Esophagus squamous epithelium (tissue), 5 donors: ENCODE measurements around the gene PRKX. TPM values are rescaled to one million over a fixed set of nuclear protein-coding genes. Genes with fewer than 3 reads are reported as not detected.
A peak's percentile ranks its signal among the peaks of the same experiment; 100 is the strongest.
"Not testable (repeated sequence)": the region's sequence is repeated elsewhere in the genome, so short reads cannot be mapped to it uniquely, and the experiment has no call there.

Experiments used
- DNase-seq: peaks from one replicate; lab custom pipeline; 2025; lab: John Stamatoyannopoulos, UW
- H3K27ac ChIP-seq, 4 donors: fragments of 200-600 bp; sonication (generic); one replicate each; pipeline ENCODE4 v1.5.1; 2016 to 2019; ENCODE audit warnings: mild to moderate bottlenecking in 1 of 4
- H3K27me3 ChIP-seq, 4 donors: fragments of 200-600 bp; sonication (generic); 1 replicate in 3 of 4; 2 replicates in 1 of 4; pipeline versions ENCODE4 v1.5.1 to v1.6.0; 2017 to 2021; ENCODE audit warnings: antibody characterized with exemption in 1 of 4
- H3K36me3 ChIP-seq, 3 donors: fragments of 200-600 bp; sonication (generic); one replicate each; pipeline ENCODE4 v1.5.1; 2016 to 2019
- H3K4me1 ChIP-seq, 3 donors: fragments of 200-600 bp; sonication (generic); one replicate each; pipeline ENCODE4 v1.5.1; 2017 to 2019
- H3K4me3 ChIP-seq, 4 donors: fragments of 200-600 bp; sonication (generic); 1 replicate in 3 of 4; 2 replicates in 1 of 4; pipeline ENCODE4 v1.5.1; 2016 to 2019; ENCODE audit warnings: mild to moderate bottlenecking in 2 of 4, moderate library complexity in 1 of 4
- H3K9me3 ChIP-seq, 3 donors: fragments of 200-600 bp; sonication (generic); one replicate each; pipeline ENCODE4 v1.5.1; 2016 to 2019
- CTCF ChIP-seq, 6 experiments: fragments of 450-650 bp in 4 of 6; fragments of 200-600 bp in 2 of 6; sonication (generic) in 2 of 6; IDR thresholded peaks; one replicate each; pipeline ENCODE4 v1.5.1; 2016 to 2019; ENCODE audit warnings: antibody characterized with exemption in 6 of 6, mild to moderate bottlenecking in 4 of 6, moderate library complexity in 4 of 6
- POLR2A ChIP-seq, 4 donors: fragments of 450-650 bp; IDR thresholded peaks; one replicate each; pipeline ENCODE4 v1.6.1; 2017; ENCODE audit warnings: antibody characterized with exemption in 4 of 4, mild to moderate bottlenecking in 4 of 4, moderate library complexity in 3 of 4
- WGBS, 2 donors: methylation state at CpG; one replicate each; pipeline ENCODE4 v1.1.5; 2018; 5-methylcytosine and 5-hydroxymethylcytosine counted together
- intact Hi-C: fragments of 100-400 bp; cut with DNase I; formaldehyde crosslinking; loops from one replicate; pipeline ENCODE4 v1.15.0; 2022
- total RNA-seq, 4 donors: library from RNA; depleted of rRNA; stranded (reverse); fragments of >200 nt; gene quantifications; one replicate each; pipeline ENCODE4 v1.1.0, GENCODE V29; 2016
- donor health status: DM: yes; HTN: yes; CAD: no.

PRKX gene
- total RNA-seq, 4 donors from 2014 or later: 27.8 to 56.0 (median 34.5) TPM

- peak overlapping the region; percentile 69 to 95 (median 80) for H3K4me3 ChIP-seq
- 7 to 10% methylated on average over 6 to 7 of the region's 39 CpGs for WGBS, 2 donors
- no peaks in the 10 kb centered on the region for H3K9me3 ChIP-seq
- no peak for TF ChIP-seq POLR2A (IDR thresholded peaks at IDR 0.05)
- no peak for TF ChIP-seq CTCF (IDR thresholded peaks at IDR 0.05)
- H3K27ac ChIP-seq: peak overlapping the region; percentile 89 to 92 (median 91)
- intact Hi-C loops: no loop called here
- peaks cover 0 to 31% (median 13%) of the 10 kb centered on the region in 3 donors for H3K4me1 ChIP-seq
- no peaks in the 10 kb centered on the region for H3K36me3 ChIP-seq
- DNase-seq: no peak
- H3K27me3 ChIP-seq: no peaks in the 10 kb centered on the region
Observed at GRCh38 chrX:3712051-3712869, 1.2 kb downstream of the PRKX start.

DNA sequence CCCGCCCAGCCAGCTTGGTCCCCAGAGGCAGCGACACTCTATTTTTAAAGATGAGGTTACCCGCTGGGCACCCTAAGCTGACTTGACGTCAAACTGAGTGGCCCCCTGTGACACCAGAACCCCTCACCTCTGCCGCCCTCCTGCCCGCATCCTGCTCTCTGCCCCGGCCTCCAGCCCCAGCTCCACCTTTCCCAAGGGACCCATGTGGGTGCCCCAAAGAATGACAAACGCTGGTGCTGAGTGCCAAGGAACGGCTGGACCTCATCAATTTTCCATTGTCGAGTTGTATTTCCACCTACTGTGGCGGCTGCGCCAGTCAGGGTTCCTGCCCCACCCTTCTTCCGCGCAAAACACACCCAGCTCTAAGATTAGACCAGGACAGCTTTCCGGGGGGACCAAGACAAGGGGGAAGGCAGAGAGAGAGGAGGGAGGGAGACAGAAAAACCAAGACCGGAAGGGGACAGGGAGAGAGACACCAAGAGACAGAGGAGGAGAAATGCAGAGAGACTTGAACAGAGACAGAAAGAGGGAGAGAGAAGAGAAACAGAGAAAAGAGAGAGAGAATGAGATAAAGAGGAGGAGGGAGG is 2.0 kb downstream of the PRKX start:
- peaks cover 0 to 31% (median 13%) of the 10 kb centered on the region in 3 donors for H3K4me1 ChIP-seq
- intact Hi-C loops: no loop called here
- no peak for TF ChIP-seq CTCF (IDR thresholded peaks at IDR 0.05)
- no peak for TF ChIP-seq POLR2A (IDR thresholded peaks at IDR 0.05)
- peak overlapping the region; percentile 69 to 95 (median 80) for H3K4me3 ChIP-seq
- no peaks in the 10 kb centered on the region for H3K9me3 ChIP-seq
- peak overlapping the region; percentile 89 to 92 (median 91) for H3K27ac ChIP-seq
- WGBS, 2 donors: 8 to 37% methylated on average over 7 to 11 of the region's 16 CpGs
- H3K27me3 ChIP-seq: no peaks in the 10 kb centered on the region
- no peak for DNase-seq
- H3K36me3 ChIP-seq: no peaks in the 10 kb centered on the region

DNA sequence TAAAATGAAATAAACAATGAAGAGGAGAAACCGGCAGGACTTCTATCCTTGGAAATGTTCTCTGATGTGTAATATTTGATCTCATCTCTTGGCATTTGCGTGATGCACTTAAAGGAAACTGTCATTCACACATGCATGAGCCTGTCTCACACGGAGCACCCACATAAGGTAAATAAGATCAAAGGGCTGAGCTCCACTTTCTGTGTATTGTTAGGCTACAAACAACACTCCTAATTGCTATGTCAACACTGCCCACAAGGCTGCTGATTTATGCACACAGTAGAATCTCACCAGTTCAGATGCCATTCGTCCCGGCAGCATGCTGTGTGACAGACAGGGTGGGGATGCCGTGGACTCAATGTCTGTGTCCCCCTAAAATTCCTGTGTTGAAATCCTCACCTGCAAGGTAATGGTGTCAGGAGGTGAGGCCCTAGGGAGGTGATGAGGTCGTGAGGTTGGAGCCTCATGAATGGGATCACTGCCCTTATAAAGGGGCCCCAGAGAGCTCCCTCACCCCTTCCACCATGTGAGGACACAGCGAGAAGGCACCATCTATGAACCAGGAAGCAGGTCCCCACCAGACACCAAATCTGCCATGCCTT is 5.7 kb downstream of the PRKX start:
- H3K27me3 ChIP-seq, H3K4me3 ChIP-seq, H3K9me3 ChIP-seq, intact Hi-C loops, DNase-seq, H3K36me3 ChIP-seq: not testable (repeated sequence)
- H3K4me1 ChIP-seq: peaks cover 0 to 27% (median 17%) of the 10 kb centered on the region in 3 donors
- WGBS, 2 donors: 19 to 47% methylated on average over 3 to 6 of the region's 8 CpGs
- H3K27ac ChIP-seq: peak overlapping the region in 1 of 4 donors; percentile 13

- peaks cover 0 to 30% (median 17%) of the 10 kb centered on the region in 3 donors for H3K4me1 ChIP-seq
- H3K4me3 ChIP-seq: no peak overlapping the region
- no peaks in the 10 kb centered on the region for H3K9me3 ChIP-seq
- no peak for TF ChIP-seq POLR2A (IDR thresholded peaks at IDR 0.05)
- TF ChIP-seq CTCF (IDR thresholded peaks at IDR 0.05): no peak
- peaks cover 0 to 5% (median 0%) of the 10 kb centered on the region in 3 donors for H3K36me3 ChIP-seq
- no peak overlapping the region for H3K27ac ChIP-seq
- DNase-seq: no peak
- WGBS, 2 donors: 91% methylated on average over 7 to 11 of the region's 11 CpGs
- no peaks in the 10 kb centered on the region for H3K27me3 ChIP-seq
- intact Hi-C loops: no loop called here
Observed at GRCh38 chrX:3706481-3706880, 7.0 kb downstream of the PRKX start.

- intact Hi-C loops, H3K4me3 ChIP-seq, H3K27me3 ChIP-seq, DNase-seq, H3K9me3 ChIP-seq, H3K36me3 ChIP-seq: not testable (repeated sequence)
- H3K27ac ChIP-seq: peak overlapping the region in 3 of 4 donors; percentile 33 to 68 (median 42)
- H3K4me1 ChIP-seq: peaks cover 0 to 32% (median 15%) of the 10 kb centered on the region in 3 donors
- WGBS, 2 donors: 90 to 100% methylated on average over 2 to 3 of the region's 3 CpGs
Observed at GRCh38 chrX:3703251-3703650, 10.2 kb downstream of the PRKX start.

DNA sequence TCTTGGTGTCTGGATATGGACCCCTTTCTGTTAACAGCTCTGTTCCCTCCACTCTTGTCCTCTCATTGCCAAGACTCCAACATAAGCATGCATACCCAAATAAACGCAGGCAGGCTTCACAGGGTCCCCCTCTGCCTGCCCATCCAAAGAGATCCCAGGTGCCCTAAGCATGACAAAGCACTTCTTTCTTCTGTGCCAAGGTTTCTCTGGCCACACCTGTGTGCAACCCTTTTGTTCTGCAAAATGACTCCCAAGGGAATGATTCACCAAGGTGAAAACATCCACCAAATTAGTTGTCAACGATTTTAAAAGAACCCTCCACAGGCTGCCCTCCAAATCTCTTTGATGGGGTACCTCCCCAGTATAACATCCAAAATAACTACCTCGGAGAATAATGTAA is 11.4 kb downstream of the PRKX start:
- WGBS, 2 donors: 10 to 57% methylated on average over 2 to 3 of the region's 3 CpGs
- DNase-seq, H3K4me3 ChIP-seq, H3K9me3 ChIP-seq, H3K36me3 ChIP-seq, intact Hi-C loops, H3K27me3 ChIP-seq: not testable (repeated sequence)
- peak overlapping the region; percentile 43 to 75 (median 59) for H3K27ac ChIP-seq
- peaks cover 0 to 43% (median 15%) of the 10 kb centered on the region in 3 donors for H3K4me1 ChIP-seq

- H3K4me3 ChIP-seq, H3K36me3 ChIP-seq, DNase-seq, H3K27me3 ChIP-seq, intact Hi-C loops, H3K9me3 ChIP-seq: not testable (repeated sequence)
- Histone ChIP-seq H3K4me1 (peaks cover 0 to 46% (median 15%) of the 10 kb centered on the region in 3 donors), H3K27ac (peak overlapping the region; percentile 43 to 75 (median 59))
- WGBS, 2 donors: 88 to 100% methylated on average over 4 to 10 of the region's 10 CpGs
Observed at GRCh38 chrX:3701445-3701928, 12.0 kb downstream of the PRKX start.
